ENCODE results near the gene CYP8B1. TPM values are rescaled to one million over a fixed set of nuclear protein-coding genes. Genes with fewer than 3 reads are reported as not detected.

The CYP8B1 gene
- total and polyA plus RNA-seq, 2 experiments from 2014 or later: not detected

DNA sequence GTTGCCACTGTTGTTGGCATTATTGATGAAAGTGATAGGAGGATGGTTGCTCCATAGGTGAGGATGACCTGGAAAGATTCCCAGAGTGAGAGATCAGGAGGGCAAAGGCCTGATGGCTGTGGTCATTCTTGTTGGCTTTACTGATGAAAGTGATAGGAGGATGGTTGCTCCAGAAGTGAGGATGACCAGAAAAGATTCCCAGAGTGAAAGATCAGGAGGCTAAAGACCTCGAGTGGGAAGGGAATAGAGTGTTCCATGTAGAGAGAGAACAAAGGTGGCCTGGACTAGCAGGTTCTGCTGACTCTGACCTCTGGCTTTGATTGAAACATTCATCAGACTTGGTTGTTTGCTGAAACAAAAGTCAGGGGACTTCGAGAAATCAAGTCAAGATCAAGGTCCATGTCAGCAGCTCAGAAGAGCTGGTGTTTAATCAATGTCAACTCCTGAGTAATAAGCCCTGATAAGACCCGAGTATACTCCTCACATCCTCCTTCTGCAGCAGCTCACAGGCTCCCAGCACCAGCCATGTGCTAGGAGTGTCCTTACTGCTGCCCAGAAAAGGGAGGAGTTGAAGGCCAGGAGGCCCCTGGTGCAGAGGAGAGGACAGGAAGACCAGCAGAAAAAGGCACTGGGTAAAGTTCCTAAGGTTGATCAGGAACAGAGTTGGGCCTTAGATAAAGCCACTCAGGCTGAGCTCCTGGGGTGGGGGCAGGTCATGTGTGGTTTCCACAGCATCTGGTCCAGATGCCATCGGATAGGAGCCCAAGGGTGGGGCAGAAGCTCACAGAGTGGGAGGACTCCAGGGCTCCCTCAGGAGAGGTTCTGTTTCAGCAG is 19.9 kb downstream of the CYP8B1 start:
- Mint-ChIP-seq H3K4me3 (no peak overlapping the region), H3K9me3 (peaks cover 5% of the 10 kb centered on the region; the same call in 2 of the 3 replicates), H3K27ac (no peak overlapping the region), H3K27me3 (ENCODE audit: insufficient read depth, low read depth, poor library complexity) (peaks cover 5% of the 10 kb centered on the region), H3K36me3 (ENCODE audit: low read depth) (no peaks in the 10 kb centered on the region; the same call in 2 of the 3 replicates), H3K4me1 (no peaks in the 10 kb centered on the region)
- Histone ChIP-seq H3K9me2 (ENCODE audit: insufficient read depth) (no peaks in the 10 kb centered on the region; the same call in 1 of the 2 replicates), H3F3A (replicated peaks; ENCODE audit: low read depth) (no peaks in the 10 kb centered on the region), H3K27me3 (ENCODE audit: insufficient read depth) (no peaks in the 10 kb centered on the region), H4K20me1 (replicated peaks; ENCODE audit: insufficient read depth) (no peaks in the 10 kb centered on the region), H3K4me1 (ENCODE audit: insufficient read depth) (no peaks in the 10 kb centered on the region), H2AFZ (no peak overlapping the region), H3K4me2 (no peak overlapping the region), H3K36me3 (ENCODE audit: insufficient read depth) (no peaks in the 10 kb centered on the region), H3K27ac (ENCODE audit: low read depth) (no peak overlapping the region), H3K79me2 (replicated peaks; ENCODE audit: insufficient read depth) (no peaks in the 10 kb centered on the region), H3K4me3 (no peak overlapping the region)
- DNase-seq (ENCODE audit: low spot score) (no peak), ATAC-seq (no peak)
- no peak for TF ChIP-seq NANOG (IDR thresholded peaks at IDR 0.05; ENCODE audit: borderline replicate concordance)
- TF ChIP-seq POLR2AphosphoS5 (IDR thresholded peaks at IDR 0.05; ENCODE audit: low read depth): no peak
- TF ChIP-seq EZH2phosphoT487 (IDR thresholded peaks at IDR 0.05; ENCODE audit: unreplicated experiment): no peak
- TF ChIP-seq, protein P1, sequence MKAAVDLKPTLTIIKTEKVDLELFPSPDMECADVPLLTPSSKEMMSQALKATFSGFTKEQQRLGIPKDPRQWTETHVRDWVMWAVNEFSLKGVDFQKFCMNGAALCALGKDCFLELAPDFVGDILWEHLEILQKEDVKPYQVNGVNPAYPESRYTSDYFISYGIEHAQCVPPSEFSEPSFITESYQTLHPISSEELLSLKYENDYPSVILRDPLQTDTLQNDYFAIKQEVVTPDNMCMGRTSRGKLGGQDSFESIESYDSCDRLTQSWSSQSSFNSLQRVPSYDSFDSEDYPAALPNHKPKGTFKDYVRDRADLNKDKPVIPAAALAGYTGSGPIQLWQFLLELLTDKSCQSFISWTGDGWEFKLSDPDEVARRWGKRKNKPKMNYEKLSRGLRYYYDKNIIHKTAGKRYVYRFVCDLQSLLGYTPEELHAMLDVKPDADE (IDR thresholded peaks at IDR 0.05): no peak
- TF ChIP-seq, protein P2, sequence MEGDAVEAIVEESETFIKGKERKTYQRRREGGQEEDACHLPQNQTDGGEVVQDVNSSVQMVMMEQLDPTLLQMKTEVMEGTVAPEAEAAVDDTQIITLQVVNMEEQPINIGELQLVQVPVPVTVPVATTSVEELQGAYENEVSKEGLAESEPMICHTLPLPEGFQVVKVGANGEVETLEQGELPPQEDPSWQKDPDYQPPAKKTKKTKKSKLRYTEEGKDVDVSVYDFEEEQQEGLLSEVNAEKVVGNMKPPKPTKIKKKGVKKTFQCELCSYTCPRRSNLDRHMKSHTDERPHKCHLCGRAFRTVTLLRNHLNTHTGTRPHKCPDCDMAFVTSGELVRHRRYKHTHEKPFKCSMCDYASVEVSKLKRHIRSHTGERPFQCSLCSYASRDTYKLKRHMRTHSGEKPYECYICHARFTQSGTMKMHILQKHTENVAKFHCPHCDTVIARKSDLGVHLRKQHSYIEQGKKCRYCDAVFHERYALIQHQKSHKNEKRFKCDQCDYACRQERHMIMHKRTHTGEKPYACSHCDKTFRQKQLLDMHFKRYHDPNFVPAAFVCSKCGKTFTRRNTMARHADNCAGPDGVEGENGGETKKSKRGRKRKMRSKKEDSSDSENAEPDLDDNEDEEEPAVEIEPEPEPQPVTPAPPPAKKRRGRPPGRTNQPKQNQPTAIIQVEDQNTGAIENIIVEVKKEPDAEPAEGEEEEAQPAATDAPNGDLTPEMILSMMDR (conservative IDR thresholded peaks at IDR 0.05; ENCODE audit: low read depth in 2 of 2): no peak
- TF ChIP-seq, protein P3, sequence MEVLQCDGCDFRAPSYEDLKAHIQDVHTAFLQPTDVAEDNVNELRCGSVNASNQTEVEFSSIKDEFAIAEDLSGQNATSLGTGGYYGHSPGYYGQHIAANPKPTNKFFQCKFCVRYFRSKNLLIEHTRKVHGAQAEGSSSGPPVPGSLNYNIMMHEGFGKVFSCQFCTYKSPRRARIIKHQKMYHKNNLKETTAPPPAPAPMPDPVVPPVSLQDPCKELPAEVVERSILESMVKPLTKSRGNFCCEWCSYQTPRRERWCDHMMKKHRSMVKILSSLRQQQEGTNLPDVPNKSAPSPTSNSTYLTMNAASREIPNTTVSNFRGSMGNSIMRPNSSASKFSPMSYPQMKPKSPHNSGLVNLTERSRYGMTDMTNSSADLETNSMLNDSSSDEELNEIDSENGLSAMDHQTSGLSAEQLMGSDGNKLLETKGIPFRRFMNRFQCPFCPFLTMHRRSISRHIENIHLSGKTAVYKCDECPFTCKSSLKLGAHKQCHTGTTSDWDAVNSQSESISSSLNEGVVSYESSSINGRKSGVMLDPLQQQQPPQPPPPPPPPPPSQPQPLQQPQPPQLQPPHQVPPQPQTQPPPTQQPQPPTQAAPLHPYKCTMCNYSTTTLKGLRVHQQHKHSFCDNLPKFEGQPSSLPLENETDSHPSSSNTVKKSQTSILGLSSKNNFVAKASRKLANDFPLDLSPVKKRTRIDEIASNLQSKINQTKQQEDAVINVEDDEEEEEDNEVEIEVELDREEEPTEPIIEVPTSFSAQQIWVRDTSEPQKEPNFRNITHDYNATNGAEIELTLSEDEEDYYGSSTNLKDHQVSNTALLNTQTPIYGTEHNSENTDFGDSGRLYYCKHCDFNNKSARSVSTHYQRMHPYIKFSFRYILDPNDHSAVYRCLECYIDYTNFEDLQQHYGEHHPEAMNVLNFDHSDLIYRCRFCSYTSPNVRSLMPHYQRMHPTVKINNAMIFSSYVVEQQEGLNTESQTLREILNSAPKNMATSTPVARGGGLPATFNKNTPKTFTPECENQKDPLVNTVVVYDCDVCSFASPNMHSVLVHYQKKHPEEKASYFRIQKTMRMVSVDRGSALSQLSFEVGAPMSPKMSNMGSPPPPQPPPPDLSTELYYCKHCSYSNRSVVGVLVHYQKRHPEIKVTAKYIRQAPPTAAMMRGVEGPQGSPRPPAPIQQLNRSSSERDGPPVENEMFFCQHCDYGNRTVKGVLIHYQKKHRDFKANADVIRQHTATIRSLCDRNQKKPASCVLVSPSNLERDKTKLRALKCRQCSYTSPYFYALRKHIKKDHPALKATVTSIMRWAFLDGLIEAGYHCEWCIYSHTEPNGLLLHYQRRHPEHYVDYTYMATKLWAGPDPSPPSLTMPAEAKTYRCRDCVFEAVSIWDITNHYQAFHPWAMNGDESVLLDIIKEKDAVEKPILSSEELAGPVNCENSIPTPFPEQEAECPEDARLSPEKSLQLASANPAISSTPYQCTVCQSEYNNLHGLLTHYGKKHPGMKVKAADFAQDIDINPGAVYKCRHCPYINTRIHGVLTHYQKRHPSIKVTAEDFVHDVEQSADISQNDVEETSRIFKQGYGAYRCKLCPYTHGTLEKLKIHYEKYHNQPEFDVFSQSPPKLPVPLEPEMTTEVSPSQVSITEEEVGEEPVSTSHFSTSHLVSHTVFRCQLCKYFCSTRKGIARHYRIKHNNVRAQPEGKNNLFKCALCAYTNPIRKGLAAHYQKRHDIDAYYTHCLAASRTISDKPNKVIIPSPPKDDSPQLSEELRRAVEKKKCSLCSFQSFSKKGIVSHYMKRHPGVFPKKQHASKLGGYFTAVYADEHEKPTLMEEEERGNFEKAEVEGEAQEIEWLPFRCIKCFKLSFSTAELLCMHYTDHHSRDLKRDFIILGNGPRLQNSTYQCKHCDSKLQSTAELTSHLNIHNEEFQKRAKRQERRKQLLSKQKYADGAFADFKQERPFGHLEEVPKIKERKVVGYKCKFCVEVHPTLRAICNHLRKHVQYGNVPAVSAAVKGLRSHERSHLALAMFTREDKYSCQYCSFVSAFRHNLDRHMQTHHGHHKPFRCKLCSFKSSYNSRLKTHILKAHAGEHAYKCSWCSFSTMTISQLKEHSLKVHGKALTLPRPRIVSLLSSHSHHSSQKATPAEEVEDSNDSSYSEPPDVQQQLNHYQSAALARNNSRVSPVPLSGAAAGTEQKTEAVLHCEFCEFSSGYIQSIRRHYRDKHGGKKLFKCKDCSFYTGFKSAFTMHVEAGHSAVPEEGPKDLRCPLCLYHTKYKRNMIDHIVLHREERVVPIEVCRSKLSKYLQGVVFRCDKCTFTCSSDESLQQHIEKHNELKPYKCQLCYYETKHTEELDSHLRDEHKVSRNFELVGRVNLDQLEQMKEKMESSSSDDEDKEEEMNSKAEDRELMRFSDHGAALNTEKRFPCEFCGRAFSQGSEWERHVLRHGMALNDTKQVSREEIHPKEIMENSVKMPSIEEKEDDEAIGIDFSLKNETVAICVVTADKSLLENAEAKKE (CRISPR knock-in tag; IDR thresholded peaks at IDR 0.05): no peak
- TF ChIP-seq ZNF331 (CRISPR knock-in tag; IDR thresholded peaks at IDR 0.05; ENCODE audit: low read depth): no peak
- no peak for TF ChIP-seq CREB1 (CRISPR knock-in tag; IDR thresholded peaks at IDR 0.05; ENCODE audit: low read depth)
- no peak for TF ChIP-seq ZNF114 (CRISPR knock-in tag; IDR thresholded peaks at IDR 0.05)
- no peak for TF ChIP-seq JUNB (IDR thresholded peaks at IDR 0.05; ENCODE audit: unreplicated experiment)
- no peak for TF ChIP-seq STAT1 (IDR thresholded peaks at IDR 0.05; ENCODE audit: unreplicated experiment)

All from GM23338 (cell line).